NCI-H748 (cell line): ENCODE data around the gene PPARA.

Source experiments
- DNase-seq: peaks from one replicate; lab custom pipeline; 2025; ENCODE audit not compliant: unreplicated experiment; lab: John Stamatoyannopoulos, UW

The PPARA gene

DNA sequence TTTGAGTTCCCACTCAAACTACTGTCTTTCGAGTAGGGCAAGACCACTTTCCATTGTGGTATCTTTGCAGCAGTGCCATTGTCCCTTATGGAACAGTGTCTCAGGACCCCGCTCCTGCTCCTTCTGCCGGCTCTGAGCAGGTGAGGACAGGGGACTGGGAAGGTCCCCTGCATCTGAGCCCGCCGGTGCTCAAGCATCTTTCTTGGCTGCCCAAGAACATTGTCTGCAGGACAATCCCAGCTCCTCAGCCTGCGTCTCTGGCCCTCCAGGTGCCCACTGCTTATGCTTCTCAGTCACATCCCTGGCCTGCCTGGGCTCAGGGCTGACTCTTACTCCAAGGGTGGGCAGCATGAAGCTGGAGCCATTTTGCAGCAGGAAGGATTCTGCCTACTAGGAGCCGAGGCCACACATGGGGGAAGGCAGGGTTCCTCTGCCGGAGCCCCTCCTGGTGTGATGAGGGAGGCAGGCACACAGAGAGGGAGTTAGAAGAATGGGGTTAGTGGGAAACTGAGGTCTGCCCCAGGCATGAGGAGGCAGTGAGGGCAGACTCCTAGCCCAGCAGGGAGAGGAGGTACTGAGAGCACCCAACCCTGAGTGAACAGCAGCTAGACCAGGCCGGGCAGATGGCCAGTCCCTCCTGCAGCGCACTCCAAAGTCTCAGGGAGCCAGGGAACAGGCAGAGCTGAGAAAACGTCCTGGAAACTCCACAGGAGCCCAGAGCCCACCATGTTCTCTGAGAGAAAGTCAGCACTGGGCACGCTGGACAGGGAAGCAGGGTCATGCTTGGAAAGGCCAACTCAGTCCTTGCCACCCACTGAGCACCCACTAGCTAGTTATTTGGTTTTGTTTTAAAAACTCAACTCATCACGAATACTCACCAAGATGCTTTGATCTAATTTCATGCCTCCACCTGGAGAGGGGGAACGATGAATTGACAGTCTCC is 7.5 kb upstream of the PPARA start:
- no peak for DNase-seq

DNA sequence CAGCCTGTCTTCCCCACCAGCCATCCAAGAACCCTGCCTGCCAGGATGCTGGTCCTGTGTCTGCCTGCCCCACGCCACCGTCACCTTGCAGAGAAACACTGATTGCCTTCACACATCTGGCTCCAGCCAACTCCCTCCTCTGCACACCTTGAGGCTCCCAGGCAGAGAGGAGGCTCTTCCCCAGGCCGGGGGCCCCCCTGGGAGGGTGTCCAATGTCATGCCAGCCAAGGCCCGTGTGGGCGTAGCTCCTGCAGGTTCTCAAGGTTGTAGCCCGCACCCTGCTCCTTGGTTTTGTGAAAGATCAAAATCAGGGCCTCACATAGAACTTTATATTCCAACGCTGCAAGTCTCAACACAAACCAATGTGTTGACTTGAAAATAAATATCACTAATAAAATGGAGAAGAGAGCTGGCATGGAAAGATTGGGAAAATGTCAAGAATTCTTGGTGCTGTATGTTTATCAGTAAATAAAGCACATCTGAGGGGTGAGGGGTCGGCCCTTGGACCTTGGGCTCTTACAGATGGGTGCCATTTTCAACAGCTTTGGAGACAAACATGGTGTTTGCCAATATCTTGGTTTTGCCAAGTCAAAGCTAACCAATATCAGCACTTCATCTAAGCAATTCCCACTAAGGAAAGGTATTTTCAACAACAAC is 6.7 kb upstream of the PPARA start:
- DNase-seq: no peak

DNA sequence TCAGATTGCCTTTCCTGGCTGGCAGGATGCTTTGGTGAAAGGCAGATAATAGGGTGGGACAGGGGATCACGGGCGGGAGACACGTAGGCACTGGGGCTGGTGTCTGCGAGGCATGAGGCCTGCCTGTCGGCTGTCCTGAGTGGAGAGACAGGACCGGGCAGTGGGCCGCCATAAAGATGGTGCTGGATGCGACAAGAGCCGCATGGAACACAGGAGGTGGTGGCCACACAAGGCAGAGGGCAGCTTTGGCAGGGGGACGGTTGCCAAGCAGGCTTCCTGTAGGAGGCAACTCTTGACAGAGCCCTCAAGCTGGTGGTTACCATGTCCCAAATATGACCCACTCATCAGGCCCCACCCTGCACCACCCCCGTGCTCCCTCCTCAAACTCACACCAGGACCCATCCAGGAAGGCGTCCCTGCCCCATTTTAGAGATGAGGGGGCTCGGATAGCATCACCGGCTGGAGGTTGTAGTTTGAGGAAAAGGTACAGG is 4.9 kb upstream of the PPARA start:
- DNase-seq: no peak

DNA sequence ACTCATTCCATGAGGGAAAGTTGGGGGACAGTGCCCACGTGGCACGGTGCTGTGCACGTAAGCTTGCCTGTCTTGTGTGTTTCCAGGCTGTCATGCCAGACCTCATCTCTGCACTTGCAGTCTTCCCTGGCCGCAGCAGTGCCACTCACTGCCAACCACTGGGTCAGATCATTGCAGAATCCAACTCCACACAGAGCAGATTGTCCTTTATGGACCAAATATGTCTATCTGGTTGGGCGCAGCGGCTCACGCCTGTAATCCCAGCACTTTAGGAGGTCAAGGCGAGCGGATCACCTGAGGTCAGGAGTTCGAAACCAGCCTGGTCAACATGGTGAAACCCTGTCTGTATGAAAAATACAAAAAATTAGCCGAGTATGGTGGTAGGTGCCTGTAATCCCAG is 4.4 kb upstream of the PPARA start:
- DNase-seq: no peak

DNA sequence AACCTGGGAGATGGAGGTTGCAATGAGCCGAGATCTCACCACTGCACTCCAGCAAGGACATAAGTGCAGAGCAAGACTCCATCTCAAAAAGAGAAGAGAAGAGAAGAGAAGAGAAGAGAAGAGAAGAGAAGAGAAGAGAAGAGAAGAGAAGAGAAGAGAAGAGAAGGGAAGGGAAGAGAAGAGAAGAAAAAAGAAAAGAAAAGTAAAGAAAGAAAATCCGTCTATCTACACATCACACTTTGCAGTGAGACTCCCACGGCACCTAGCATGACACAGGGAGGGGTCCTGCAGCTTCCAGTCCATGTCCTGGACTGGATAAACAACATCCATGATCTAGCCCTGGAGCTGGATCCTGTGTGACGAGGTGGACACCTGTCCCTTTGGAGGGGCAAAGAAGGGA is 4.0 kb upstream of the PPARA start:
- no peak for DNase-seq

DNA sequence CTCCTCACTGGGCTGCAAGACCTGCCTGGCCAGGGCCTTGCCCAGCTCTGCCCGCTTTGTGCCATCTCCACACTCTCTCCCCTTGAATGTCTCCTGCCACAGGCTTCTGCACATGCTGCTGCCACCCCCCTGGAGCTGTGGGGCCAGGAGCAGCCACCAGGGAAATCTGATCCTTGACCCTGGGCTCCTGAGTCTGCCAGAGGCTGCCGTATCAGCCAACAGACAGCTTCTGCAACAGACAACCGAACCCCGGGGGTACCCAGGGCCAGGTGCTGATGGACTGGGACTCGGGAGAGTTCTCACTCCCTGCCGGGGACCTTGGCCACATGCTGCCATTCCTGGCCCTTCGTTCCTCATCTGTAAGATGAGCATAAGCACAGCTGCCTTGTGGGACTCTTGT is 3.3 kb upstream of the PPARA start:
- DNase-seq: no peak

DNA sequence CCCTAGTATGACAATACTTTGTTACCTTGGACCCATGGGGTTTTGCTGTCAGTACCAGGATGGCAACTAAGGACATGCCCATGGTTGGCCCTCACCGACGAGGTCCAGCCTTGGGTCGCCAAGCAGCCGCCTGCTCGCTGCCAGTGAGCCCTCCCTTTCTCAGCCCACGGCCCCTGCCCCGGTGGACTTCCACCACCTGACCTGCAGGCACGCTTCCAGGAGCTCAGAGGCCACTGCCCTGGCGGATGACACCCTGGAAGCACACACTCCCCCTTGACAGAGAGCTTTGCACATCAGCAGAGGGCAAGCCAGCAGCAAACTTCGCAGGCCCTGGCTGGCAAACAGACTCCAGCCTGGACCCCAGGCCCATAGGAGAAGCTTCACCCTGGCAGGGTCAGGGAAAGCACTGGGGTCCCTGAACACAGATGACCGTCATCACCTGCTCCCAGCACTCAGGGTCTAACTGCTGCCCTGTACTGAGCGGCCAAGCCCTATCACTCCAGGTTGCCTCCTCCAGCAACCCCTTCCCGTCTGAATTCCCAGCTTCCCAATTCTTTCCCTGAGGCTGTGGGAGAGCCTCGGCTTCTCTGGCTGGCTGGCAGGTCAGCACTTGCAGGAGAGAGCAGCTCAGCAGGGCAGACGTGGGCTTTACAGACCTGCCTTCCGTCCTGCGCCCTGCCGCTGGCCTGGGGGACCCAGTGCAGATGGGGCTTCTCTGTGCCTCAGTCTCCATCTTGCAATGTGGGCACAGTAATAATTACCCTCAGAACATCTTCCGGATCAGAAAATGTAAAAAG is 2.7 kb upstream of the PPARA start:
- DNase-seq: no peak

DNA sequence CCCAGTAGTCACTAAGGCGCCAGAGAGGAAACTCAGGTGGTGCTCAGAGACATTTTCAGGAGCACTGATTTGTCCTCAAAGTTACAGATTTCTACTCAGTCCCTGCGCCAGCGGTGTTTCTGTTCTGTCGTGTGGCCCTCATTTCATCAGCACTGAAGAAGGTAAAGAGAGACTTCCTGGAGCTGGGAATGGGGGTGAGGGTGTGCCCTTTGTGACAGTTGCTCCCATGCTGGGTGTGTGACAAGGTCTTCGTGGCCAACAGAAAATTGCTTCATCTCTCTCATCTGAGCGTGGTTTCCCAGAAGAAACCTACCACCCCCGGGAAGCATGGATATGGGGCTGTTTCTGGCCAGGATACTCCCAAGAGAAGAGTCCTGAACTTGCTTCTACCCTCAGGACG is 2.0 kb upstream of the PPARA start:
- DNase-seq: no peak

DNA sequence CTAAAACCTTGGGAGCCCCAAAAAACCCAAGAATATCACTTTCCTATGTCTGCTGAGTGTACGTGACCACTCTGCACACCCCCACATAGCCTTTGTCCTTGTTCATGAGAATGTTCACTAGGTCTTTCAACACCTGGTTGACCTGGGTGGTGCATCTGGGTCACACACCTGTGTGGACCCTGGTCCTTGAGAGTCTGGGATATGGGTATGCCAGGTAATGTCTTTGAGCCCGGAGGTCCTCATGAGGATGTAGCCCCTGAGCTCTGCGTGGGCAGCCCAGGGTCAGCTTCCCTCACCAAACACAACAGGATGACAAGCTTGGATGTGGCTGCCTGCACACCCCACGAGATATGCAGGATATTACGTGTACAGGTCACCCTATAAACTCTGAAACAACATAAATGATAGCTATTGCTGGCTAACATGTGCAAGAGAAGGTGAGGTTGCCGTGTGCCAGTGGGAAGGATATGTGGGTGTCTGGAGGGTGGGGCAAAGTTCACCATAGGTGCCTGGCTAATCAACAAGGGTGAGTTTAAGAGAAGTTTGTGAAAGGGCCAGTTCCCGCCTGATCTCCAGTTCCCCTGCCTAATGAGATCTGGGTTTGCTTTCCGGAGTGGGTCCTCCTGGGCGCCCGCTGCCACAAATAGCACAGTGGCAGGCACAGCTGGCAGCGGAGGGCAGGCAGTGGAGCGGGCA is 1.4 kb upstream of the PPARA start:
- no peak for DNase-seq

DNA sequence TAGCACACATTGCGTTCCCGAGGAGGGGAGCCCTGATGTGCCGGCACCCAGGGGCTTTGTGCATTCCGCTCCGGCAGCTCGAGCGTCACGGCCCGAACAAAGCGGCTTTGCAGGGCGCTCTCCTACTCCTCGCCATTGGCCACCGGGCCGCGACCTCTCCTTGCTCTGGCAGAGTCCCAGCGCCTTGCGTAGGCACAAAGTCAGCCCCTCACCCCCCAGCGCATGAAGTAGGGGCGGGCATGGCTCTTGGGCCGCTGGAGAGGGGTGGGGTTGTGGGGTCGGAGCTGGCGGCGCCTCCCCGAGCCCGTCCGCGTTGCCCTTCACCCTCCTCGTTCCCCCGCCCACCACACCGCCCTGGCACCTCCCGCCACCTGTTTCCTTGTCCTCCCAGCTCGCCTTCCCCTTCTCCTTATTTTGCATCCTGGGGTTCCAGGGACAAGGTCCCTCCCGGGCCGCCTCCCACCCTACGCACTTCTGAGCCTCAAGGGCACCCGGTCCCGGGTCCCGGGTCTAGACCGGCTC is 753 bp upstream of the PPARA start:
- DNase-seq: peak; percentile 79

DNA sequence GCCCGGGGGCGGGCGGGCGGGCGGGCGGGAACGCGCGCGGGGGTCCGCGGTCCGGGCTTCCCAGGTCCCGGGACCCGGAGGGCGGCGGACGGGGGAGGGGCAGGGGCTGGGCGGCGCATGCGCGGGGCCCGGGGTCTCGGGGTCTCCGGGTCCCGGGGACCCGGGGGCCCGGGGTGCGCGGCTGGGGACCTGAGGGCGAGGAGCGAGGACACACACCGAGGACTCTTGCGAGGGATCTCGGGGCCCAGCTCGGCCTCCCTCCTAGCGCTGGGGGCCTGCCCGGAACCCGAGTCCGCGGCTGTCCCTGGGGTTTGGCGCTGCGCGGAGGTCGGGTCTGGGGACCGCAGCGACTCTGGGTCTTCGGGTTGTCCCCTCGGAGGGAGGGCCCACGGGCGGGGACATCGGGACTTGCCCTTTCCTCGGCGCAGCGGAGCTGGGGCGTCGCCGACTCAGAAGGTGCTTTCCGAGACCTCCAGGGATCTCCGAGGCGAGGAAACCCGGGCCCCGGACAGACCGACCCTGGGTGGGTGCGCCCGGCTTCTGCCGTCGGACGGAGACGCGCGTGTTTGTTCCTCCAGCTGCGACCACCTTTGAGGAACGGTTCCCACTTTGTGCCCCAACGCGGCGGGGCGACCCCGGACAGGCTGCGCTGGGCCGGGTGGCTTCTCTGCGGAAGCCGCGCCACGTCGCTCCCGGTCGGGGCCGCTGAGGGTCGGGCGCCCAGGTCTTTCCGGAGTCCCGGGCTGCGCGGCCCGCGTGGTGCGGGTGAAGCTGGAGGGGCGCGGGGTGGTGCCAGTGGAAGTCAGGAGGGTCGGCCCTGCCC is 540 bp downstream of the PPARA start:
- peak; percentile 43 for DNase-seq

DNA sequence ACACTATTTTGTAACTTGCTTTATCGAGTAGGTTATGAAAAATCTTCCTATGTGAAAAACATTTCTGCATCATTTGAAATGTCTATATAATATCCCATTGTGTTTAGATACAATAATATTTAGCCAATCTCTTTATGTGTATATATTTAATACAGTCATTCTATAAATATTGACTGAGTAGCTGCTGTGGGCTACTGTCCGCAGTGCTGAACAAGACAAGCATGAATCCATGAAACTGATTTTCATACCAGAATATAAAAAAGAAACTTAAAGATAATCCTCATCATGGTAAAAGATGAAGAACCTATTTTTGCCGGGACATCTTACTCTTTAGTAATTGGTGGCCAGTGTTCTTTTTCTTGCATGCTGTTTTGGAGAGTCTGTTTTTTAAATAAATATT is 3.6 kb downstream of the PPARA start:
- DNase-seq: no peak

DNA sequence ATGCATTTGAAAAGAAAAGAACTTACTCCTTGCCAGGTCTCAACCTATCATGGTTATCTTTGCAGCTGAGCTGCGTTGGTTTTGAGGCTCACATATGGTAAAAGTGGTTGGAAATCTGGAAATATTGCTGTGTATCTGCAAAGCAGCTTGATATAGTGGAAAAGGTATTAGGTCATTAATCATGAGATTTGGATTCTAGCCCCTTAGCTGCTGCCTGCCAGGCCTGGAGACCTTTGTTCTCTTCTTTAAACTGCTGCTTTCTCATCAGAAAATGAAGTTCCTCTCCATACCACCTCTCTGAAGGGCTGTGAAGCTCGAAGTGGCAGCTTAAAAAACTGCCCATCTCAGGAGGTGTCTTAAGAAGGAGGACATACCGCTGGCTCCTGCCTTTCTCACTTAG is 5.7 kb downstream of the PPARA start:
- no peak for DNase-seq

DNA sequence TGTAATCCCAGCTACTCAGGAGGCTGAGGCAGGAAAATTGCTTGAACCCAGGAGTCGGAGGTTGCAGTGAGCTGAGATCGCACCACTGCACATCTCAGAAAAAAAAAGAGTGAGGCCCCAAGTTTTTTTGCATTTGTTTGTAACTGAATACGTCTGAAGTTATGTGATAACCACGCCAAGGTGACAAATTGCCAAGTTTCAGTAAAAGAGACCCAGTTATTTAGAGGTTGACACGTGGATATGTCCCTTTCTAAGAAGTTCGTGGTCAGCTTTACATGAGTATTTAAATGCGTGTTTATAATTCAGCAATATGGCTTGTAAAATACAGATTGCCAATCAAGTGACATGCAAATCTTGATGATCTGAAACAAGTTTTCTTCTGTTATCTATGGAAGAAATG is 8.0 kb downstream of the PPARA start:
- no peak for DNase-seq

DNA sequence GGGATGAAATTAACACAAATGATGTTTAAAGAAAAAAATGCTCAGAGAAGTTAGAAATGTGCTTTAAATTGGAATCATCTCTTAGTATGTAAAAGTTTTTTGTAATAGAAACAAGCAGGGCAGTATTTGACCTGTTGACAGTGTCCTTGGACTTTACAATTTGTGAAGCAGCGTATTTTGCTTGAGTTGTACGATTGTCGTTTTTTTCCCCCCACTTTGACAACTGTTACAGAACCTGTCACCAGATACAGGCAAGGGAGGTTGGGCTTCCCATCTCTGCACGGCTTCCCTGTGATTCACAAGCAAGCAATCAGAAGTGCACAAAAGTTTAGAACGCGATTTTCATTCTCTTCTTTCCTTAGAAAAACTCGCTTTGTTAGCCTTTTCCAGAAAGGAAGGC is 8.9 kb downstream of the PPARA start:
- DNase-seq: no peak

DNA sequence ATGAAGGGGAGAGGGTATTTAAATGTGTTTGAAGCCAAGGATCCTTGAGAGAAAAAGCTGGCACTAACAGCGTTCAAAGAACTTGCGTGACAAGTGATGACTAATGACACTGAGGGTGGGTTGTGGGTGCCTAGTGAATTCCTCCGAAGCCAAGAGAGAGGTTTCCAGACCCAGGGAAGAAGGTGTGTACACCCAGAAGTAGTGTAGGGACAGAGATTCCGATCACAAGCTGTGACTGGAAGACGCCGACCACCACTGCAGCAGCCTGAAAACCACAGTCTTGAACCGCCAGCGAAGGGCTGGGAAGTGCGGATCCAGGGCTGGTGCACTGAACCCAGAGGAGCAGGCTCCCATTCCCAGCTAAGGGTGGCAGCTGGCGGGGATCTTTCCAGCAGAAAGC is 9.5 kb downstream of the PPARA start:
- no peak for DNase-seq

DNA sequence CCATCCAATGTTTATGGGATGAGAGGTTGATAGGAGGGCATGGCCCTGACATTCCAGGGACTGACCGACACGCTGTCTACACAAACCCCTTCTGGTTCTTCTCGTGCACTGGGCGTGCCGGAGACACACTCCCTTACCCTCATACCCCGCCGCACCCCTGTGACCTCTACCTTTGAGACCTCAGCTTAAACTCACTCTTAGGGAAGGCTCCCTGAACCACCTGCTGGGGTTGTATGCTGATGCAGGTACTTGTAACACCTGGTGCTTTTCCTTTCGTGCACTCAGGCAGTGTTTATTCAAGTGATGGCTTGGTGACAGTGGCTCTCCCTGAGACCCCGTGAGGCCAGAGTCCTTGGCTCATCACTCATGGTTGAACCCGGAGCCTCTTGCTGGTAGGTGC is 12.0 kb downstream of the PPARA start:
- DNase-seq: peak; percentile 75

DNA sequence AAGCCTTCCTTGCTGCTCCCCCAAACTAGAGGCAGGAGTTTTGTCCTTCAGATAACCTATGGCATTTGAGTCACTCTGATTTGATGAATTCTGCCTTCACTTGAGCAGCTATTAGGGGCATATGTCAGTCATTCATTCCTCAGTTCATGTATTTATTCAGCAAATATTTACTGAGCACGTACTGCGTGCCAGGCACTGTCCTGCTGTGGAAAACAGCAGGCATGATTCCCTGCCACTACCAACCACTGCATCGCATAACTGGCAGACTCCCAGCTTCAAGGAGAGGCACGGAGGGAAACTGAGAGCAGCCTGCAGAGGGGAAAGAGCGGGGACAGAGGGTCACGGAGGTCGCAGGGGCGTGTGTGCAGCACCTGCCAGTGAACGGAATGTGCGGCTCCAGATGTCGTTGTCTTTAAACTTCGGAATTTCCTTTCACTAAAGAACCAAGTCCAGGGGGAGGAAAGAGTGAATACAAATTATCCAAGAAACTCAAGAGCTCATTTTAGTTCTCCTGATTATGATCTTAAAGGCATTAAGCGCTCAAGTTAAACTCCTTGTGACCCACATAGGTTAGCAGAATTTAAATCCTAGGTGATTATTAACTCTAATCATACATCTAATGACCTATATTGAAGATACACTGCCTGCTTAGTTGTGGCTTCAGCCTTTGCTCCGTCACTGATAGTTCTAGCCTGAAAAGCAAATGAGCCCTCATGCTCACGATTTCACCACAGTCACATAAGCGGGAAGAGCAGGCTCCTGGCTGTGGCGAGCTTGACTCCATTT is 12.6 kb downstream of the PPARA start:
- DNase-seq: peak; percentile 46

DNA sequence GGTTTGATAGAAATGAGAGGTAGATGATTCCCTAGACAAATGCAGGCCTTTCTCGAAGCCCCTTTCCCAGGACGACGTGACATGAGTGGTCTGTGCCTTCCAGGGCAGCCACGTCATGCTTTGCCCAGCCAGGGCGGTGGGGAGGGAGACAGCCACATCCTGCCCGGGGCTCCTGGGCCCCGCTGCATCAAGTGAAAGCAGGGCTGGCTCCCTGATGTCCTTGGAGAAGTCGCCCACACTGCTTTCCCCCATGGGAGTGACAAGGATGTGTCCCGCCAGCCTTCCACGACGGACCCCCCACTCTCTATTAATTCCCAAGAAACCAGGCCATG is 13.2 kb downstream of the PPARA start:
- DNase-seq: no peak
